GM19351 (cell line): Measurements from ENCODE around the gene BRSK1.

Source experiments
- ATAC-seq: cut with Tn5 transposase; IDR thresholded peaks from one replicate; pipeline ENCODE4 v1.9.1; 2021; ENCODE audit warnings: mild to moderate bottlenecking, moderate library complexity; ENCODE audit not compliant: unreplicated experiment

Gene BRSK1

GRCh38 chr19:55283548-55284377 lies at the start of gene BRSK1:
TSS of gene BRSK1 (plus strand) at chr19:55283997. CDS start at chr19:55284443, 446 bp downstream.
- no peak for ATAC-seq

GRCh38 chr19:55238030-55238429 lies 45.8 kb upstream of the BRSK1 start:
- no peak for ATAC-seq

- no peak for ATAC-seq
Measured at GRCh38 chr19:55239004-55239403, 44.8 kb upstream of the BRSK1 start.

GRCh38 chr19:55240713-55241020 lies 43.1 kb upstream of the BRSK1 start:
- ATAC-seq = no peak

GRCh38 chr19:55241143-55241934 lies 42.5 kb upstream of the BRSK1 start:
- ATAC-seq = no peak

- ATAC-seq = no peak
Measured at GRCh38 chr19:55241935-55242464, 41.8 kb upstream of the BRSK1 start.

- ATAC-seq = no peak
Measured at GRCh38 chr19:55242517-55242916, 41.3 kb upstream of the BRSK1 start.

GRCh38 chr19:55244004-55244680 lies 39.7 kb upstream of the BRSK1 start:
- ATAC-seq = no peak

GRCh38 chr19:55245236-55245904 lies 38.4 kb upstream of the BRSK1 start:
- ATAC-seq = no peak

GRCh38 chr19:55246462-55247451 lies 37.0 kb upstream of the BRSK1 start:
- ATAC-seq = no peak

GRCh38 chr19:55247621-55248099 lies 36.1 kb upstream of the BRSK1 start:
- ATAC-seq = no peak

- no peak for ATAC-seq
Measured at GRCh38 chr19:55248166-55248675, 35.6 kb upstream of the BRSK1 start.

- ATAC-seq = no peak
Measured at GRCh38 chr19:55248704-55249103, 35.1 kb upstream of the BRSK1 start.

GRCh38 chr19:55249841-55250240 lies 34.0 kb upstream of the BRSK1 start:
- no peak for ATAC-seq

- ATAC-seq = no peak
Measured at GRCh38 chr19:55250262-55251036, 33.3 kb upstream of the BRSK1 start.

GRCh38 chr19:55251341-55252081 lies 32.3 kb upstream of the BRSK1 start:
- ATAC-seq = no peak

GRCh38 chr19:55252760-55253663 lies 30.8 kb upstream of the BRSK1 start:
- ATAC-seq = no peak
